ENCODE measurements around the gene ARFGAP3. TPM values are rescaled to one million over a fixed set of nuclear protein-coding genes. Genes with fewer than 3 reads are reported as not detected.

ARFGAP3 gene
- total RNA-seq, 1 experiment from 2014 or later: 27.0 TPM

- ChIA-PET CTCF (no interaction called here), POLR2A (no interaction called here)
- Histone ChIP-seq H3K9me3 (ENCODE audit: control insufficient read depth, insufficient read depth, low read depth, low read length) (no peaks in the 10 kb centered on the region), H3K4me3 (ENCODE audit: low read depth in 2 of 2, low read length in 2 of 2) (no peak overlapping the region), H3K27ac (ENCODE audit: low read length) (no peak overlapping the region), H3K27me3 (ENCODE audit: control insufficient read depth, insufficient read depth, low read length) (no peaks in the 10 kb centered on the region), H3K4me1 (ENCODE audit: control insufficient read depth, insufficient read depth, low read length) (no peaks in the 10 kb centered on the region), H3K36me3 (ENCODE audit: control insufficient read depth, insufficient read depth, low read length) (peaks cover 2% of the 10 kb centered on the region; the same call in 1 of the 2 replicates)
- BruUV-seq (replicated peaks): no TSS peak
- ATAC-seq (peak; percentile 91), DNase-seq (ENCODE audit: low read depth, low spot score) (no peak)
- in situ Hi-C loops (cut with HindIII; ENCODE audit: low pct_unique_long_range_greater_than_20kb, low sequenced_read_pairs) (no loop called here), intact Hi-C loops (cut with micrococcal nuclease; ENCODE audit: unreplicated experiment) (no loop called here)
- TF ChIP-seq TCF7L2 (IDR thresholded peaks at IDR 0.05; ENCODE audit: low read depth, low read length) (peak; percentile 41; the same call in 1 of the 2 replicates), POLR2AphosphoS5 (IDR thresholded peaks at IDR 0.05; ENCODE audit: low read depth, low read length) (0 out of 2 replicates have a peak, but pooled peaks have one; percentile 37), REST (IDR thresholded peaks at IDR 0.05; ENCODE audit: insufficient read depth in 1 of 2, low read depth in 2 of 2, low read length in 1 of 2) (no peak), CTCF (IDR thresholded peaks at IDR 0.05) (no peak)
These were observed 12.3 kb downstream of the ARFGAP3 start for GRCh38 chr22:42844756-42845155.

- H3K4me3 ChIP-seq (ENCODE audit: low read depth in 2 of 2, low read length in 2 of 2): no peak overlapping the region
- ChIA-PET POLR2A (no interaction called here), CTCF (interaction anchor here (0.7 to 0.9 kb wide), 2 partner anchors 249 to 647 kb away, joined by 3 read pairs; no protein-coding TSS in a partner anchor)
- ATAC-seq (no peak), DNase-seq (ENCODE audit: low read depth, low spot score) (no peak)
- BruUV-seq (replicated peaks): no TSS peak
- no peak for TF ChIP-seq CTCF (IDR thresholded peaks at IDR 0.05)
- H3K4me1 ChIP-seq (ENCODE audit: control insufficient read depth, insufficient read depth, low read length): no peaks in the 10 kb centered on the region
- H3K9me3 ChIP-seq (ENCODE audit: control insufficient read depth, insufficient read depth, low read depth, low read length): no peaks in the 10 kb centered on the region
- no peaks in the 10 kb centered on the region for H3K27me3 ChIP-seq (ENCODE audit: control insufficient read depth, insufficient read depth, low read length)
- in situ Hi-C loops (cut with HindIII; ENCODE audit: low pct_unique_long_range_greater_than_20kb, low sequenced_read_pairs): no loop called here
- intact Hi-C loops (cut with micrococcal nuclease; ENCODE audit: unreplicated experiment): no loop called here
- H3K36me3 ChIP-seq (ENCODE audit: control insufficient read depth, insufficient read depth, low read length): peaks cover 5% of the 10 kb centered on the region; the same call in 1 of the 2 replicates
- no peak overlapping the region for H3K27ac ChIP-seq (ENCODE audit: low read length)
These were observed 14.3 kb downstream of the ARFGAP3 start for GRCh38 chr22:42842658-42843370.
